Measurements from ENCODE around the gene COL2A1. TPM values are rescaled to one million over a fixed set of nuclear protein-coding genes. Genes with fewer than 3 reads are reported as not detected.

Gene COL2A1
- total and polyA plus RNA-seq, 4 donors, result 0.05 to 8.7 (median 0.15) TPM; not detected in 1

- Histone ChIP-seq H3K36me3 (ENCODE audit: control insufficient read depth in 4 of 4, insufficient read depth in 4 of 4, low read length in 4 of 4) (no peaks in the 10 kb centered on the region), H3K4me3 (no peak overlapping the region), H3K9me3 (ENCODE audit: control insufficient read depth in 4 of 4, insufficient read depth in 3 of 4, low read length in 3 of 4) (no peaks in the 10 kb centered on the region), H3K4me1 (ENCODE audit: control insufficient read depth in 5 of 5, insufficient read depth in 5 of 5, low read length in 5 of 5) (peaks cover 0 to 14% (median 2%) of the 10 kb centered on the region in 5 donors), H3K27ac (ENCODE audit: low read depth in 1 of 2, low read length in 1 of 2) (no peak overlapping the region), H3K27me3 (ENCODE audit: control insufficient read depth in 3 of 3, insufficient read depth in 3 of 3, low read length in 2 of 3) (peaks cover 0 to 13% (median 3%) of the 10 kb centered on the region in 3 donors), H3K9ac (ENCODE audit: insufficient read depth in 1 of 2, low read length in 2 of 2) (no peak overlapping the region)
- TF ChIP-seq CTCF (IDR thresholded peaks at IDR 0.05; ENCODE audit: control extremely low read depth, extremely low read depth), result no peak
- DNase-seq (no peak), ATAC-seq (ENCODE audit: insufficient read depth, low FRiP score) (no peak)
- WGBS, 2 donors, result 80 to 84% methylated on average over 5 of the region's 5 CpGs
These were observed 13.2 kb upstream of the COL2A1 start for GRCh38 chr12:48017496-48017895.

GRCh38 chr12:48016373-48017020 lies 12.2 kb upstream of the COL2A1 start:
- Histone ChIP-seq H3K4me1 (ENCODE audit: control insufficient read depth in 5 of 5, insufficient read depth in 5 of 5, low read length in 5 of 5) (peaks cover 0 to 7% (median 0%) of the 10 kb centered on the region in 5 donors), H3K9ac (ENCODE audit: insufficient read depth in 1 of 2, low read length in 2 of 2) (no peak overlapping the region), H3K27ac (ENCODE audit: low read depth in 1 of 2, low read length in 1 of 2) (no peak overlapping the region), H3K27me3 (ENCODE audit: control insufficient read depth in 3 of 3, insufficient read depth in 3 of 3, low read length in 2 of 3) (peaks cover 0 to 13% (median 3%) of the 10 kb centered on the region in 3 donors), H3K9me3 (ENCODE audit: control insufficient read depth in 4 of 4, insufficient read depth in 3 of 4, low read length in 3 of 4) (no peaks in the 10 kb centered on the region), H3K36me3 (ENCODE audit: control insufficient read depth in 4 of 4, insufficient read depth in 4 of 4, low read length in 4 of 4) (no peaks in the 10 kb centered on the region), H3K4me3 (no peak overlapping the region)
- TF ChIP-seq CTCF (IDR thresholded peaks at IDR 0.05; ENCODE audit: control extremely low read depth, extremely low read depth), result no peak
- DNase-seq, result no peak
- WGBS, 2 donors, result 72 to 74% methylated on average over 8 of the region's 8 CpGs
- ATAC-seq (ENCODE audit: insufficient read depth, low FRiP score), result no peak

- peaks cover 0 to 2% (median 0%) of the 10 kb centered on the region in 5 donors for H3K4me1 ChIP-seq (ENCODE audit: control insufficient read depth in 5 of 5, insufficient read depth in 5 of 5, low read length in 5 of 5)
- peaks cover 0 to 18% (median 3%) of the 10 kb centered on the region in 3 donors for H3K27me3 ChIP-seq (ENCODE audit: control insufficient read depth in 3 of 3, insufficient read depth in 3 of 3, low read length in 2 of 3)
- no peak for TF ChIP-seq CTCF (IDR thresholded peaks at IDR 0.05; ENCODE audit: control extremely low read depth, extremely low read depth)
- DNase-seq (no peak), ATAC-seq (ENCODE audit: insufficient read depth, low FRiP score) (no peak)
- H3K36me3 ChIP-seq (ENCODE audit: control insufficient read depth in 4 of 4, insufficient read depth in 4 of 4, low read length in 4 of 4), result no peaks in the 10 kb centered on the region
- H3K9ac ChIP-seq (ENCODE audit: insufficient read depth in 1 of 2, low read length in 2 of 2), result no peak overlapping the region
- H3K4me3 ChIP-seq, result no peak overlapping the region
- no peak overlapping the region for H3K27ac ChIP-seq (ENCODE audit: low read depth in 1 of 2, low read length in 1 of 2)
- H3K9me3 ChIP-seq (ENCODE audit: control insufficient read depth in 4 of 4, insufficient read depth in 3 of 4, low read length in 3 of 4), result no peaks in the 10 kb centered on the region
- 87 to 93% methylated on average over 7 of the region's 7 CpGs for WGBS, 2 donors
These were observed 11.7 kb upstream of the COL2A1 start for GRCh38 chr12:48015954-48016353.

GRCh38 chr12:48015129-48015528 lies 10.9 kb upstream of the COL2A1 start:
- DNase-seq (no peak), ATAC-seq (ENCODE audit: insufficient read depth, low FRiP score) (no peak)
- 51 to 57% methylated on average over 1 of the region's 1 CpG for WGBS, 2 donors
- no peak overlapping the region for H3K27ac ChIP-seq (ENCODE audit: low read depth in 1 of 2, low read length in 1 of 2)
- no peak overlapping the region for H3K4me3 ChIP-seq
- H3K27me3 ChIP-seq (ENCODE audit: control insufficient read depth in 3 of 3, insufficient read depth in 3 of 3, low read length in 2 of 3), result peaks cover 0 to 20% (median 3%) of the 10 kb centered on the region in 3 donors
- H3K9me3 ChIP-seq (ENCODE audit: control insufficient read depth in 4 of 4, insufficient read depth in 3 of 4, low read length in 3 of 4), result no peaks in the 10 kb centered on the region
- H3K36me3 ChIP-seq (ENCODE audit: control insufficient read depth in 4 of 4, insufficient read depth in 4 of 4, low read length in 4 of 4), result no peaks in the 10 kb centered on the region
- H3K4me1 ChIP-seq (ENCODE audit: control insufficient read depth in 5 of 5, insufficient read depth in 5 of 5, low read length in 5 of 5), result no peaks in the 10 kb centered on the region
- H3K9ac ChIP-seq (ENCODE audit: insufficient read depth in 1 of 2, low read length in 2 of 2), result no peak overlapping the region
- TF ChIP-seq CTCF (IDR thresholded peaks at IDR 0.05; ENCODE audit: control extremely low read depth, extremely low read depth), result no peak

All from lung (tissue), 12 donors.